NCI-H82 (cell line): ENCODE measurements around the gene COL5A1.

Experiments used
- DNase-seq: peaks from one replicate; lab custom pipeline; 2025; lab: John Stamatoyannopoulos, UW

The COL5A1 gene

DNA sequence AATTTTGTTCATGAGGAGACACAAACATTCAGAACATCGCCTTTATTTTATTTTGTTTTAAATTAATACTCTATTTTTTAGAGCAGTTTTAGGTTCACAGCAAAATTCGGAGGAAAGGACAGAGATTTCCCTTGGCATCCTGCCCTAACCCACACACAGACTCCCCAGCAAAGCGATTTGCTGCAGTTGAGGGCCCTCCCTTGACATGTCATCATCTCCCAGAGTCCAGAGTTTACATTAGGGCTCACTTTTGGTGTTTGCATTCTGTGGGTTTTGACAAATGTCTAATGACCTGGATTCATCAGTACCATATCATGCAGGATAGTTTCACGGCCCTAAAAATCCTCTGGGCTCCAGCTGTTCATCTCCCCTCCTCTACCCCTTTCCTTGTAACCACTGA lies 33.6 kb upstream of the COL5A1 start:
- DNase-seq = no peak

DNA sequence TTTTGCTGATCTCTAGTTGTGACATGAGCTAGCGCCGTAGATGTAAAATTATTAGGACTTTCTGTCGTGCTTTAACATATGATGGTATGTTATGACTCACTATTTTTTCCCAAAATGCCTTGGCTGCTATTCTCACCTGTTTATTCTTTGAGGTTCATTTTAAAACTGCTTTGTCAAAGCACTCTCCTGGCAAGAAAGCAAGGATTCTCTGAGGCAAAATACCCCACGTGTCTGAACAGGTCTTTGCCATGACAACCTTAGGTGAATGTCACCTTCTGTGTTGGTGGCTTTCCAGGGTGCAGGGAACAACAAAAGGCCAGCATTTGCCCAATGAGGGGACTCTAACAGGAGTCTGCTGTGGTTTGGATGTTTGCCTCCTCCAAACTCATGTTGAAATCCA lies 30.6 kb upstream of the COL5A1 start:
- no peak for DNase-seq

DNA sequence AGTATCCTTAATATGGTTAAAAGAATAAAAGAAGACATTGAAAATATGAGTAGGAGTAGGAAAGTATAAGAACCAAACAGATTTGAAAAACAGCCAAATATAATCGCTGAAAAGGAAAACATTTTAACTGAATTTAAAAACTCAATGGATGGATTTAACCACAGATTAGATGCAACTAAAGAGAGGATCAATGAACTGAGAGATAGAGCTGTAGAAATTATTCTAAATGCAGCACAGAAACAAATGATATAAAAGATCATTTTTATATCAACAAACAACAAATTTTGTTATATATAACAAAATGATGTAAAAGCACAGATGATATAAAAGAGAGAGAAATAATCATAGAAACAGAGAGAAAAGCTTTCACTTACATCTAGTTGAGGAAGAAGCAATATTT lies 29.3 kb upstream of the COL5A1 start:
- no peak for DNase-seq

DNA sequence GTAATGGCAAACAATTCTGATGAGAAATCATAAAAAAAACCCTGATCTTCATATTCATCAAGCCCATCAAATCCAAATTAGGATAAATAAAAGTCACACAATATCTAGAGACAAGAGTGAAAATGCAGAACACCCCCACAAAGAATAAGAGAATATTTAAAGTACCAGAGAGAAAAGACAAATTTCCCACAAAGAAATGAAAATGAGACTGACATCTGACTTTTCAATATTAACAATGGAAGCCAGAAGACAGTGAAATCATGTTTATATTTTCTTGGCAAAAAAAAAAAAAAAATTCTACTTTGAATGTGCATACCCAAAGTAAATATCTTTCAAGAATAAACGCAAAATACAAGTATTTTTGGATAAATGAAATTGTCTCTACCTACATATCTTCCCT lies 28.9 kb upstream of the COL5A1 start:
- no peak for DNase-seq

DNA sequence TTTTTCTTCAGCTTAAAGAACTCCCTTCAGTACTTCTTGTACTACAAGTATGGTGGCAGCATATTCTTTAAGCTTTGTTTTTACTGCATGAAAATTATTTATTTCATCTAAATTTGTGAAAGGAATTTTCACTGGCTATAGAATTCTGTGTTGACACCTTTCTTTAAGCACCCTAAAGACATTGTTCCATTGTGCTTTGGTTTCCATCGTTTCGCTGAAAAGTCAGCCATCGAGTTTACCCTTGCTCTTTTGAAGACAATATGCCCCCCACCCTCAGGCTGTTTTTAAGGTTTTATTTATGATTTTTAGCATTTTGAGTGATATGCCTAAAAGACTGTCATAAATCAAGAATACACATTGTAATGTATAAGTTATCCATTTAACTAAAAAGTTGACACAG lies 27.3 kb upstream of the COL5A1 start:
- no peak for DNase-seq

DNA sequence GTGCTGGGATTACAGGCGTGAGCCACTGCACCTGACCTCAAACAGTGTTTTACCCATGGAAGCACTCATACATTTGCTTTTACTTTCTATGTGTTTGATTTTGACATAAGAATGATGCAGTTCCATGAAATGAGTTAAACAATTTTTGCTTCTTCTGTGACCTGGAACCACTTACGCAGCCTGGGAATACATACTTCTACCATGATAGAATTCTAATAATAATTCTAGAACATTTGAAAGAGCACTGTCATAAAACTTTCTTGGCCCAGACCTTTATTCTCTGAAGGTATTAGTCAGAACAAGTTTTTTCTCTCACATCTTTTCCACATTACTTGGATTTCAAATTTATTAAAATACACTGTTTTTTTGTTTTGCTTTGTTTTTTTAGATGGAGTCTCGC lies 25.3 kb upstream of the COL5A1 start:
- no peak for DNase-seq

DNA sequence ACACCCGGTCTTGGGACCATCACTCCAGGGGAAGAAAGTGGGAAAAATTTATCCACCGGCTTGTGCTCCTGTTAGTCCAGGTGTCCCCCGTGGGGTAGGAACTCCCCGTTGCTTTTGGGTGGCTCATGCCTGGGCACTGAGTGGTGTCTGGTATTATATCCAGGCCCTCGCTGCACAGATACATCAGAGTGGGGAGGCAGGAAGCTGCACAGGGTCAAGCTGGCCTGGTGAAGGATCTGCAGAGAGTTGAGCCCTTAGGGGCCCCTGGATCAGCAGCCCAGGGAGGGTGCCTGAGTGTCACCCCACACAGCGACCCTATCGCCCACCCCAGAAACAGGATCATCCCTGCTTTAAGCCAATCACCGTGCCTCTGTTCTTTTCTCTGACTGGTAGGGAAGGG lies 24.4 kb upstream of the COL5A1 start:
- no peak for DNase-seq

DNA sequence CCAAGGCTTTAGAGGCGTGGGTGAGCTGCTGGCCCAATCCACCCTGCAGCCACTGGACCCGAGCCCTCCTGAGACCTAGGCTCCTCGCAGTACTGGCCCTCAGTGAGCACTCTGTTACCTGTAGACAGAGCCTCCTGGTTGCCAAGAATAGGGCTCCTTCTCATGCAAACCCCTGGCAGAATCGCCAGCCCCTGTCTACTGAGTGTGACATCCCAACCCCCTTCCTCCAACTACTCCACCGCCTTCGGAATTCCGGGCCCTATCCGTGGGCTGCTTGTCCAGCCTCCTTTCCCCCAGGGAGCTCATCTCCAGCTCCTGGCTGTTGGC lies 23.8 kb upstream of the COL5A1 start:
- DNase-seq = no peak

DNA sequence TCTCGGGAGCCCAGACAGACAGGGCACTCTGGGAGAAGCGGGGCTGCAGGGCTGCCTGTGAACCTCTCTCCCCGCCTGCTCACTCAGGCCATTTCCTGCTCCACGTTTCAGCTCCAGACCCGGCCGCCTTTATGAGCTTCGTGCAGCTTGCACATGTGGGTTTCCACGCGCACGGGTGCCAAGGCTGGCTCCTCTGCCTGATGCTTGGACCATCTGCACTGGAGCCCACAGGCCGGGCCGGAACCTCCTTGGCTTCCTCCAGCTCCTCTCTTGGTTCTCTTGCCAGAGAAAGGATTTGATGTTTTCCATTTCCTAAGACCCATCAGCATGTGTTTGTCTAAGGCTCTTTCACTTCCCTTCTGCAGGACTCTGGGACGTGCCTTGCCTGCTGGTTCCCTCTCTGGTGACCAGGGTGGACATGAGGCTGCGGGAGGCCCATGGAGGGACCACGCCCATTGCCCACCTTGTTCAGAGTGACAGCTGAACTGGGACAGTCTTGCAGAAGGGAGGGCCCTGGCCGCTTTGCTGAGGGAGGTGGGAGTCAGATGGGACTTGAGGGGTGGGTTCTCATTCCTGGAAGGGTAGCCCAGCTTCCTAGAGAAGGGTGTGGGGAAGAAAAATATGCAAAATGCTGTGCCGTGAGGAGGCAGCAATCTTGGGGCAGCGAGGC lies 23.3 kb upstream of the COL5A1 start:
- DNase-seq = no peak

DNA sequence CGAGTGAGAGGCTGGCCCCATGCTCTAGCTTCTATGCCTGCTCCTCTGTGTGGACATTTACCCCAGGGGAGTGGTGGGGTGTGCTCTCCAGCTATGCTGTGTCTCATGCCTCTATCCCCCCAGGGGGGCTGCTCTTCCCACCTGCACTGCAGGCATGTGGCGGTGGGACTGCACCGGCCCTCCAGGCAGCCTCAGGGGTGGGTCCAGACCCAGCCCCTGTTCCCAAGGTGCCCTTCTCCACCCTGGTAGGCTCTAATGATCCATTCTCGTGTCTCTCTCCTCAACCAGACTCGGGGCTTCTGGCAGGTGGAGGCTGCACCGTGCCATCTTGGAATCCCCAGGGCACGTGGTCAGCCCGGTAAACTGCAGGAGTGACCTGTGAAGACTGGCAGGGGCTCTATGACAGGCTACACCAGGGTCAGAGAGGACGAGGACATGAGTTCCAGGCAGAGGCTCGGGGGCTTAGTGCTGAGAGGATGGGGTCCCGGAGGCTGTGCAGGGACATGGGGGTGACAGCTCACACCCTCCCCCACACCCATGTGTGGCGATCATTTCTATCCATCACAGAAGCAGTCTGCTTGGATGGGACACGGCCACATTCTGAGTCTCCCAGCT lies 22.7 kb upstream of the COL5A1 start:
- no peak for DNase-seq

DNA sequence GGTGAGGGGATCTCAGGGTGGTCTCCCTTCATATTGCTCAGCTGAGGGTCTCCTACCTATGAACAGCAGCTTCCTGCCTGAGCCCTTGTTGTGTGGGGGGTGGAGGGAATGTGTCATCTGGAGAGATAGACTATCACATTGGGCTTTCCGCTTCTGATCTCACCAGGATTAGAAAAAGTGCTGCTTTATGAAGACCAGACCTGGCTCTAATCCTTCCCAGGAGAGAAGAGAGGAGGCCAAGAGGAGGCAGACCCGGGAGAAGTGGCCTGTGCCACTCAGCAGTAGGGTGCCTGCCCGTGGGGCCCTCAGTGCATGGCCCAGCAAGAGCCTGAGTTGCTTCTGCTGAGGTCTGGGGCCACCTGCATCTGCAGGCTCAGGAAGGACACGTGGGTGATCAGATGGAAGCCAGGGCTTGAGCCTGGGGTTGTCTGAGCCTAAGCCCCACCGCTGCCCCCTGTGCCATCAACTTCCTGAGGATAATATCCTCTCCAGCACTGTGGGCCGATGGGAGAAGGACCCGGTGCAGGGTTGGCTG lies 22.1 kb upstream of the COL5A1 start:
- DNase-seq = peak; percentile 19

DNA sequence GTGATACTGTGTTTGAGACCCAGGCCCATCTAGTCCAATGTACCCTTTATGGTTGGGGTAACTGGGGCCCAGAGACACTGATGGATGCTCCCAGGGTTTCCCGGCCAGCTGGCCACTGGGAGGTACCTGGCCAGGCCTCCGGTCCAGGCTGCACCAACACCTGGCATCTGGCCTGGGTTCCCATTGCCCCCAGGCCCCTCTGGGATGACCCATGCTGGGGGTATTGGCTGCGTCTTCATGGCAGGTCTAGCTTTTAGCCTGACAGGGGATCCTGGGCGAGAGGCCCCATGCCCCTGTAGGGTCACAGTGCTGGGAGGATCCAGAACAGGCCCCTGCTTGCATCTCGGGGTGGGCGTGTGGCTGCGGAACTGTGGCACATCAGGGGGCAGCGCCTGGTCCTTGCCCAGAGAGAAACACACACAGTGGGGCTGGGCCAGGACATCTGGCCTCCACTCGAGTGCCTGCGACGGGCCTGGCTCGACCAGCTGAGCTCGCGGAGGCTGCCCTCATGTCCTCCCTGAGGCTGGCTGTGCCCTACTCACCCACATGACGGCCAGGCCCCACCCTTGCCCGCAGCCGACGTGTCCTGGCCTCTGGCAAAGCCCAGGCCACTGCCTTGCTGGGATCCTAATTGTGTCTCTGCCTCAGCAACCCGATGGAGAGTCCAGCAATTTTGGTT lies 21.5 kb upstream of the COL5A1 start:
- DNase-seq = no peak

DNA sequence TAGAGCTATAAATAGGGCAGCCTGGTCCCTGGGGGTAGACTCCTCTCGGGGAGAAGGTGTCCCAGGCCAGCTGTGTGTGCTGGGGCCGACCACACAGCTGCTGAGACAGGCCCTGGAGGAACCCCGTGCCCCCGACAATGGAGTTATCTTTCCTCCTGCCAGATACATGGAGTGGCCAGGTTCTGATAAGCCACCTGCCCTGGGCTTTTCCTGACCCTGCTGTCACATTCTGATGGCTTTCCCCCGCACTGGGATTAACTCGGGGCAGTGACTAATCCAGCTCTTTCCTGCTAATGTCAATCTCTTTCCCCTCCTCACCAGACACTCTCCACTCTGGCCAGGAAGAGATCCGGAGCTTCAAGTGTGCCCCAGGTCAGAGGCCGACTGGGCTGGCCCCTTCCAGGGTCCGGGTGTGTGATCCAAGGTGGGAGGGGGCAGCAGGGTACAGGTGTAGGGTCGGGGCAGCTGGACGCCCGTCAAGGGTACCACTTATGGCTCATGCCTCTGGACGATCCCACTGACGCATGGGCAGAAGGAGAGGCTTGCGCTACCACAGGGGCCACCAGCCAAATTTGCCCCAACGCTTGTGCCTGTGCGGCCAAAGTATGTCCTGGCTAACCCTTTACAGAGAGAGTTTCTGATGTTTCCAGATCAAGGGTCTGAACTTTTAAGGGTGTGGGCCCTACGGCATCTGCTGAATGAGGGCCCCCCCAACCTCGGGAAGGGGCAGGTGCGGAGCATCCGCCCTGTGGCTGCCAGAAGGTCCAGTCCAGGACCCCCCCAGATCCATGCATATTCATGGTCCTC lies 20.6 kb upstream of the COL5A1 start:
- DNase-seq = peak; percentile 60

DNA sequence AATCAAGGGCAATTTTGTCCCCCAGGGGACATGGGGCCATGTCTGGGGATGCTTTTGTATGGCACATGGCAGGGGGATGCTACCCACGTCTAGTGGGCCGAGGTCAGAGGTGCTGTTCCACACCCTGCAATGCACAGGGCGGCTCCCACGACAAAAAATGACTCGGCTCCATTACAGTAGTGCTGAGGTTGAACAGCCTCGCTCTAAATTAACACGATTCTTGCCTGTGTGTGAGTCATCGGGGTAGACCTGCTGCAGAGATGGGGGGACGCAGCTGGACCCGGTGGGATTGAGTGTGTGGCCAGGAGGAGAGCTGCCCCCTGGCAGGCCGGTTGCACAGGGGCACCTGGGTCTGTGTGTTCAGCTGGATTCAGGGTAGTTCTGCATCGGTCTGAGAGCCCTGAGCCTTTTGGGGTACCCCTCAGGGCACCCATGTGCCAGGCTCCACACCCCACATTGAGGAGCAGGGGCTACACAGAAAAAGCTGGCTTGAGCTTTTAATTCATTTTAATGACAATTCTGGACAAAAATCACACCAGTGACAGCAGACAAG lies 20.0 kb upstream of the COL5A1 start:
- DNase-seq = no peak

DNA sequence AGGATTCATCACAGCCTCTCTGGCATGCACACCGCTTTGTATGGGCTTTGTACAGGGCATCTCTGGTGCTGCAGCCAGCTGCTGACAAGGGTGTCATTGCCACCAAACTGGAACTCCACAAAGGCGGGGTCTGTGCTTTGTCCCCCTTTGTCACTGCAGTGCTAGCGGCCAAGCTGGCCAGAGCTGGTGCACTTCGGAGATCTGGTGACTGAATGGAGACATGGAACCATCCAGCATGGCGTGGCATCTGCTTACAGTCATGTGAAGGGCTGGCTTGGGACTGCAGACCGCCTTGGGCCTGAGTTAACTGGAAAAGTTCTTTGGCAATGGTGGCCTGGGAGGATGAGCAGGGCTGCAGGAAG lies 18.7 kb upstream of the COL5A1 start:
- no peak for DNase-seq

DNA sequence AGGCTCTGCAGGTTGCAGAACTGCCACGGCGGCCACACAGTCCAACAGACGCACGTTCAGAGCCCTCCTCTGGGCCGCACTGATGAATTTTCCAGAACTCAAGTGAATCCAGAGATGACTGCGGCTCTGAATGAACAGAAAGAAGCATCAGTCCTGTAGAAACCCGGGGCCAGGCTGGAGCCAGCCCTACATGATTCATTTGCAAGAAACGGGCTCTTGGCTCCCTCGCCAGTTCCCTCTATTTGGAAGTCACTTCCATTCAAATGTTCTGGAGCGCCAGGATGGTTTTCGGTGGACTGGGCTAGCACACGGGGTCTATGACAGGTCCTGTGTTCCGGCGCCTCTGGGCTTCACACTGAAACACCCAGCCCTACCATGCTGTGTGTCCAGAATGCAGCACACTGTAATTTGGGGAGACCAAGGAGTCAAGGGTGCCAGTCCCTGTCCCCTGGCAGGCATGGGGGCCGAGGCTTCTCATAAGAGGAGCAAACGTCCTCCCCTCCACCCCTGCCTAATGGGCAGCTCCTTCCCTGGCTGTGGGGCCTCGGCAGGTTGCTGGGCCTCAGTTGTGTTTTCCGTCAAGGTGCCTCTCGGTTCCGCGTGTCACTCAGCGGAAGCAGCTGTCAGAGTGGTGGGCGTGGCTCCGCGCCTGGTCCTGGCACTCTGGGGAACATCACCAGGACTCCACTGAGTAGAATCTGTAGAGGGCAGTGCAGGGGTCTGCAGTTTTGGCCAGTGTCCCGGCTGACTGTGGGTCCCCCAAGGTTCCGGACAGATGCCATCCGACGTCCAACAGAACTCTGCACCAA lies 18.1 kb upstream of the COL5A1 start:
- no peak for DNase-seq

DNA sequence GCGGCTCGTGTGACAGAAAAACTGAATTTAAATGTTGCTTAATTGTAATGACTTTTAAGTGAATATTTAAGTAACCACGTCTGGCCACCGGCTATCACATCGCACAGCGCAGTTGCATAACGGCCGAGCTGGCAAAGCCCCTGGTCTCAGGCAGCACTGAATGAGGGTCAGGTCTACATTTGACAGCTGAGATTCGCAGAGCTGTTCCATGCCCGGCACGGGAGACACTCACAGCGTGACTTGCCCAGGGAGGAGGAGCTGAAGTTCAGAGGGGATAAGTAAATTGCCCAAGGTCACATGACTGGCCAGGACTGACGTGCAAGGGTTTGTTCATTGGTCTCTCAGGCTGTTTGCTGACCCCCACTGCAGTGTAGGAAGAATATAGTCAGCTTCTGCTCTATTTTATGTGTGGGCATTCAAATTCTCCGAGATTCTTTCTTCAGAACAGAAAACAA lies 17.4 kb upstream of the COL5A1 start:
- DNase-seq = no peak

DNA sequence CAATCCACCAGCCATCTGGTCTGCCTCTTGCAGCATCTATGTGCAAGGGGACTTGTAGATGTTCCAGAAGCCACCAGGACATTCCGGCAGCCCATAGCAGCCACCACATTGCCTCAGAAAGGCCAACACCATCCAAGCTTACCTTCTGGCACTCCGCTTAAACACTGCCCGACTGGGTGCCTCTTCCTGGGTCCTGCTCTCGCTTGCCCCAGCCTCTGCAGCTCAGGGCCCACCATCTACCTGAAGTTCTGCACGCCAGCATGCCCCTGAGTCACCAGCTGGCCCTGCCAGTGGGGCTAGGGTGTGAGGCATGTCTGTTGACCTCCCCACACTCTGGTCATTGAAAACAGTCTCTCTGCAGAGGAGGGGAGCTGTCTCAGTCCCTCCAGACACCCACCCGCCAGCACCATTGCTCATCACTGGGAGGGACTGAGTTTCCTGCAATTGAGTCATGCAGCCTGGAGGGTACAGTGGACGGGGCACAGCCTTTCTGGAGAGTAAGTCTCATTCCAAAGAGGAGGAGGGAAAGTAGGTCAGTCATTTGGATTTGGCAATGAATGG lies 16.9 kb upstream of the COL5A1 start:
- DNase-seq = no peak

DNA sequence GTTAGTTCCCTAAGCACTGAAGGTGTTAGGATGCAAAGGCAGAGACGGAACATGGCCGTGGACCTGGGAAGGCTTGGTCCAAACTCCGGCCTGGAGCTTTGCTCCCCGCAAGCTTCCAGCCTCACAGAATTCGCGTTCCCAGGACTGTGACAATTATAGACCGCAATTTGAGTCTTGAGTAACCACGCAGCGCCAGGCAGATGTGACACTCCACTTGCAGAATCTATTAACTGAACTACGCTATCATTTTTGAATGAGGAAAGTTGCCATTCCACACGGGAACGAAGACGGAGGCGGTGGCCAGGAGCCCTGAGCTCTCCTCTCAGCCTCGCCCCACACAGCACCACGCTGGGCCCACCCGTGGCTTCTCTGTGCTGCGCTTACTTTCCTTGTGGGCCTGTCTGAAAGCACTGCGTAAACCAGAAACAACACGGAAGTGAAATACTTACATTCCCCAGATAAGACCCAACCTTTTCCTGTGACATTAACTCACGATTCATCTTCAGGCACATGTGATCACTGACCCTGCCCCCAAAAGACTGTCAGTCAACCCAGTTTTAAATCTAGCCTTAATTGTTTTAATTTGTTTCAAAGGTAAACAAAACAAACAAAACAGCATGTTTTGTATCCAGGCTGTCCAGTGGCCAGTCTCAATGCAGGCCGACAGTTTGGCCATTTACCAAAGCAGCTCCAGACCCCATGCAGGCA lies 16.1 kb upstream of the COL5A1 start:
- DNase-seq = no peak

DNA sequence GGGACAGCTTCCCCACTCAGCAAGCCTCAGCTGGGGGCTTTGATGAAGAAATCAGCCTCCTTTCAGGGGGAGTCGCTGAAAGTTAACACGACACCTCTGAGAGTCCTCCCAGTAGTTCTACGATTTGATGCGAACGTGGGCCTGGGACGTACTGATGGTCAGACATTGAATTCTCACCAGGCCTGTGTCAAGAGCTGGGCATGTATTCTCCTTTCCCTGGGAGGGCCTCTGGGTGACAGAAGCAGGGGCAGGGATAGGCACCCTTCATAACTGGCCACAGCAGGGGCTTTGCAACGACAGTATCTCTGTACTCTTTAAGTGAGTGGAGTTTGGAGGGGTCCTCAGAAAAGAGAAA lies 15.6 kb upstream of the COL5A1 start:
- no peak for DNase-seq
